IPS DF 6.9 (cell line): Measurements from ENCODE around the gene VILL.
A peak's percentile ranks its signal among the peaks of the same experiment; 100 is the strongest.

ENCODE experiments used
- DNase-seq: peaks from one replicate; pipeline ENCODE4 v3.0.0-alpha.2; 2013; ENCODE audit warnings: low read depth, low spot score
- H3K27ac ChIP-seq: one replicate; pipeline ENCODE4 v1.5.1; 2013; ENCODE audit warnings: low read length, control low read depth
- H3K27me3 ChIP-seq: 2 replicates; pipeline ENCODE4 v1.6.1; 2013; ENCODE audit warnings: mild to moderate bottlenecking, low read length; ENCODE audit not compliant: control insufficient read depth, insufficient read depth
- H3K36me3 ChIP-seq: 2 replicates; pipeline ENCODE4 v1.6.1; 2013; ENCODE audit warnings: low read length; ENCODE audit not compliant: control insufficient read depth, insufficient read depth
- H3K4me1 ChIP-seq: 2 replicates; pipeline ENCODE4 v1.6.1; 2013; ENCODE audit warnings: low read length; ENCODE audit not compliant: control insufficient read depth, insufficient read depth
- H3K4me3 ChIP-seq: 2 replicates; pipeline ENCODE4 v1.5.1; 2013; ENCODE audit warnings: mild to moderate bottlenecking, low read length
- H3K9me3 ChIP-seq: 2 replicates; pipeline ENCODE4 v1.6.1; 2013; ENCODE audit warnings: low read length, inconsistent platforms; ENCODE audit not compliant: control insufficient read depth, insufficient read depth
- WGBS: extraction: QIAGEN DNeasy Blood & Tissue Kit; methylation state at CpG from one replicate; pipeline ENCODE4 v1.1.7; 2013; ENCODE audit warnings: mixed read lengths, missing lambda C conversion rate; ENCODE audit not compliant: insufficient read length, insufficient coverage; 5-methylcytosine and 5-hydroxymethylcytosine counted together

The VILL gene

GRCh38 chr3:37952564-37952963, 38.0 kb upstream of the VILL start:
- WGBS, result no CpG with 5 or more reads among the region's 1 CpG
- DNase-seq, result no peak
- Histone ChIP-seq H3K27ac (no peak overlapping the region), H3K27me3 (no peaks in the 10 kb centered on the region), H3K36me3 (no peaks in the 10 kb centered on the region), H3K4me1 (0 out of 2 replicates have a peak, but pooled peaks cover 2% of the 10 kb centered on the region), H3K9me3 (no peaks in the 10 kb centered on the region), H3K4me3 (no peak overlapping the region)

- H3K9me3 ChIP-seq, result no peaks in the 10 kb centered on the region
- H3K4me3 ChIP-seq, result no peak overlapping the region
- no peaks in the 10 kb centered on the region for H3K36me3 ChIP-seq
- no CpG with 5 or more reads among the region's 2 CpGs for WGBS
- 0 out of 2 replicates have a peak, but pooled peaks cover 2% of the 10 kb centered on the region for H3K4me1 ChIP-seq
- no peak for DNase-seq
- H3K27me3 ChIP-seq, result no peaks in the 10 kb centered on the region
- no peak overlapping the region for H3K27ac ChIP-seq
Observed at GRCh38 chr3:37953226-37953625, 37.4 kb upstream of the VILL start.

GRCh38 chr3:37953707-37954394, 36.7 kb upstream of the VILL start:
- no CpG with 5 or more reads among the region's 5 CpGs for WGBS
- DNase-seq, result no peak
- H3K27ac ChIP-seq, result no peak overlapping the region

GRCh38 chr3:37954881-37955280, 35.7 kb upstream of the VILL start:
- no CpG with 5 or more reads among the region's 6 CpGs for WGBS

More at GRCh38 chr3:37953707-37954394, 36.7 kb upstream of the VILL start:
- Histone ChIP-seq H3K36me3 (no peaks in the 10 kb centered on the region), H3K27me3 (no peaks in the 10 kb centered on the region), H3K9me3 (no peaks in the 10 kb centered on the region), H3K4me3 (no peak overlapping the region), H3K4me1 (0 out of 2 replicates have a peak, but pooled peaks cover 2% of the 10 kb centered on the region)

GRCh38 chr3:37955918-37956707, 34.5 kb upstream of the VILL start:
- Histone ChIP-seq H3K36me3 (no peaks in the 10 kb centered on the region), H3K4me3 (no peak overlapping the region), H3K4me1 (0 out of 2 replicates have a peak, but pooled peaks cover 2% of the 10 kb centered on the region), H3K27ac (no peak overlapping the region), H3K9me3 (no peaks in the 10 kb centered on the region), H3K27me3 (no peaks in the 10 kb centered on the region)
- no CpG with 5 or more reads among the region's 3 CpGs for WGBS
- DNase-seq, result no peak

More at GRCh38 chr3:37954881-37955280, 35.7 kb upstream of the VILL start:
- no peak for DNase-seq
- Histone ChIP-seq H3K4me1 (0 out of 2 replicates have a peak, but pooled peaks cover 2% of the 10 kb centered on the region), H3K27ac (no peak overlapping the region), H3K36me3 (no peaks in the 10 kb centered on the region), H3K4me3 (no peak overlapping the region), H3K9me3 (no peaks in the 10 kb centered on the region), H3K27me3 (no peaks in the 10 kb centered on the region)

- no peak for DNase-seq
- H3K4me1 ChIP-seq, result 0 out of 2 replicates have a peak, but pooled peaks cover 2% of the 10 kb centered on the region
- H3K27me3 ChIP-seq, result no peaks in the 10 kb centered on the region
Observed at GRCh38 chr3:37956723-37957538, 33.7 kb upstream of the VILL start.

GRCh38 chr3:37957539-37957936, 33.0 kb upstream of the VILL start:
- Histone ChIP-seq H3K4me3 (no peak overlapping the region), H3K9me3 (no peaks in the 10 kb centered on the region), H3K4me1 (peaks cover 2% of the 10 kb centered on the region; the same call in 1 of the 2 replicates), H3K36me3 (no peaks in the 10 kb centered on the region), H3K27me3 (no peaks in the 10 kb centered on the region), H3K27ac (no peak overlapping the region)
- no CpG with 5 or more reads among the region's 7 CpGs for WGBS
- DNase-seq, result no peak

More at GRCh38 chr3:37956723-37957538, 33.7 kb upstream of the VILL start:
- Histone ChIP-seq H3K9me3 (no peaks in the 10 kb centered on the region), H3K4me3 (no peak overlapping the region), H3K27ac (no peak overlapping the region), H3K36me3 (no peaks in the 10 kb centered on the region)
- no CpG with 5 or more reads among the region's 2 CpGs for WGBS

- no peaks in the 10 kb centered on the region for H3K9me3 ChIP-seq
- no peaks in the 10 kb centered on the region for H3K27me3 ChIP-seq
- no peaks in the 10 kb centered on the region for H3K36me3 ChIP-seq
- WGBS, result no CpG with 5 or more reads among the region's 6 CpGs
- no peaks in the 10 kb centered on the region; the same call in 1 of the 2 replicates for H3K4me1 ChIP-seq
- no peak overlapping the region for H3K4me3 ChIP-seq
- no peak overlapping the region for H3K27ac ChIP-seq
- DNase-seq, result peak; percentile 16
Observed at GRCh38 chr3:37961622-37962431, 28.8 kb upstream of the VILL start.

- DNase-seq, result no peak
- no peak overlapping the region for H3K27ac ChIP-seq
- no CpG with 5 or more reads among the region's 5 CpGs for WGBS
Observed at GRCh38 chr3:37963016-37963415, 27.6 kb upstream of the VILL start.

More at GRCh38 chr3:37963016-37963415, 27.6 kb upstream of the VILL start:
- Histone ChIP-seq H3K27me3 (no peaks in the 10 kb centered on the region), H3K4me3 (no peak overlapping the region), H3K36me3 (no peaks in the 10 kb centered on the region), H3K9me3 (no peaks in the 10 kb centered on the region), H3K4me1 (no peaks in the 10 kb centered on the region; the same call in 1 of the 2 replicates)
